Stimulated activated CD4-positive, alpha-beta T cell treated with anti-CD3 and anti-CD28 coated beads, Interleukin-1b, Interleukin-23, amount 100 ng/mL, for 4 hours (primary cell): Measurements from ENCODE around the gene C3AR1.
"Not testable (repeated sequence)": the region's sequence is repeated elsewhere in the genome, so short reads cannot be mapped to it uniquely, and the experiment has no call there.

ENCODE experiments used
- DNase-seq, 2 donors: peaks; one replicate each; pipeline ENCODE4 v3.0.0-alpha.2; 2020; ENCODE audit warnings: low read depth in 2 of 2

The C3AR1 gene

GRCh38 chr12:8065991-8066594 lies at the start of gene C3AR1:
TSS of gene C3AR1 (minus strand) at chr12:8066359. CDS start at chr12:8060185, 6,174 bp downstream.
- no peak for DNase-seq

DNA sequence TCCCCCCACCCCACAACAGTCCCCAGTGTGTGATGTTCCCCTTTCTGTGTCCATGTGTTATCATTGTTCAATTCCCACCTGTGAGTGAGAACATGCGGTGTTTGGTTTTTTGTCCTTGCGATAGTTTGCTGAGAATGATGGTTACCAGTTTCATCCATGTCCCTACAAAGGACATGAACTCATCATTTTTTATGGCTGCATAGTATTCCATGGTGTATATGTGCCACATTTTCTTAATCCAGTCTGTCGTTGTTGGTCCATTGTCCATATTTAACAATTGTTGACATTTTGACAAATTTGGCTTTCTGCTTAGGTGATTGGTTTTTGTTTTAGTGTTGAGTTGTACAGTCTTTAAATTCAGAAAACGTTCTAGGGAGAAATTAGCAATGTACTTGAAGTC lies 47.0 kb upstream of the C3AR1 start:
- DNase-seq: not testable (repeated sequence)

- peak; percentile 63 to 70 for DNase-seq
Observed at GRCh38 chr12:8108808-8109398, 42.7 kb upstream of the C3AR1 start.

DNA sequence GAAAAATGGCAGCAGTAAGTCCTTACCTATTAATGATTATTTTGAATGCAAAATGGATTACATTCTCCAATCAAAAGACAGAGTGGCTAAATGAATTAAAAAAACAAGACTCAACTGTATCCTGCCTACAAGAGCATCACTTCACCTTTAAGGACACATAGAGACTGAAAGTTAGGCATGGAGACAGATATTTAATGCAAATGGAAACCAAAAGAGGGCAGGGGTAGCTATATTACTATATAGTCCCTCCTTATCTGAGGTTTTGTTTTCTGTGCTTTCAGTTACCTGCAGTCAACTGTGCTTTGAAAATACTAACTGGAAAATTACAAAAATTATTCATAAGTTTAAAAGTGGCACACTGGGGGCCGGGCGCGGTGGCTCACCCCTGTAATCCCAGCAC lies 33.1 kb upstream of the C3AR1 start:
- no peak for DNase-seq

DNA sequence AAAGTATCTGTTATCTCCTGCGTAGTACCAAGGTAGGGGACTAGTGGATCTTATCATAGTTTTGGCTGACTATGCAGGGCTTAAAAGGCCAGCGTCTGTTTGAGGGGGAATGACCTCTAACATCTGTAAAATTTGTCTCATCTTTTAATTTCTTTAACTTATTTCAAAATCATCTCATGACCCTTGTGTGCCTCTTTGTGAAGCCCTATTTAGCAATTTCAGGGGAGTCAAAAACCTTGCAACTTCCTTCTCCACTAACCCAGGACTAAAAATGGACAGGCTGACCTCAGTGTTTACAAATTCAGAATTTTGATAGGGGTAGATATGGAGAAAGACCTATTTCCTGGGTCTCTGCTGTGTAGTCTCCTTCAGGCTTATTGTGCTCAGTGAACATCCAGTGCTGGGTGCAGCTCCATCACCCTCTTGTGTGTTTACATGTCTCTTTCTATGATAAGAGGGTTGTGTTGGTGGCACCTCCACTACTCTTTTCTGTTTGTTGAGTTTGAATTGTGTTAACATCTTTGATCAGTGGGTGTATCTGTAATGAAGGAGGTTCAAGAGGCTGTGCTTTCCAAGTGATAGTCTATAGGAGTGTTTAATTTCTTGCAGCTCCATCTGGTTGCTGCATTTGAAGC lies 30.2 kb upstream of the C3AR1 start:
- no peak for DNase-seq

DNA sequence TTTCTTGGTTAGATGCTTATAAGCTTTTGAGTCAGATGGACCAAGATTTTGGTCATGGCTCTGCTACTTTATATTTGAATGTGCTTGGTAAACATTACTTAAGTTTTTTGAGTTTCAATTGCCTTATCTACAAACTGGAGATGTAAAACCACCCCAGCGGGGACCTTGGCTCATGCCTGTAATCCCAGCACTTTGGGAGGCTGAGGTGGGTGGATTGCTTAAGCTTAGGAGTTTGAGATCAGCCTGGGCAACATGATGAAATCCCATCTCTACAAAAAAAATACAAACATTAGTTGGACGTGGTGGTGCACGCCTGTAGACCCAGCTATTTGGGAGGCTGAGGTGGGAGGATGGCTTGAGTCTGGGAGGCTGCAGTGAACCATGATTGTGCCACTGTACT lies 27.1 kb upstream of the C3AR1 start:
- no peak for DNase-seq

GRCh38 chr12:8089716-8090115 lies 23.6 kb upstream of the C3AR1 start:
- no peak for DNase-seq

DNA sequence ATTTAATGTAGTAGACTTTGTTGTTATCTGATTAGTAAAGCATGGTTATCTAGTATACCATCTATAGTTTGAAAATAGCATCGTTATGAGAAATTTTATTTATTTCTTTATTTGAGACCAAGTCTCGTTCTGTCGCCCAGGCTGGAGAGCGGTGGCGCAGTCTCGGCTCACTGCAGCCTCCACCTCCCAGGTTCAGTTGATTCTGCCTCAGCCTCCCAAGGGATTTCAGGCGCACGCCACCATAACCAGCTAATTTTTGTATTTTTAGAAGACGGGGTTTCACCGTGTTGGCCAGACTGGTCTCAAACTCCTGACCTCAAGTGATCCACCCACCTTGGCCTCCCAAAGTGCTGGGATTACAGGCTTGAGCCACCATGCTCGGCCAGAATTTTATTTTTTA lies 23.1 kb upstream of the C3AR1 start:
- not testable (repeated sequence) for DNase-seq

DNA sequence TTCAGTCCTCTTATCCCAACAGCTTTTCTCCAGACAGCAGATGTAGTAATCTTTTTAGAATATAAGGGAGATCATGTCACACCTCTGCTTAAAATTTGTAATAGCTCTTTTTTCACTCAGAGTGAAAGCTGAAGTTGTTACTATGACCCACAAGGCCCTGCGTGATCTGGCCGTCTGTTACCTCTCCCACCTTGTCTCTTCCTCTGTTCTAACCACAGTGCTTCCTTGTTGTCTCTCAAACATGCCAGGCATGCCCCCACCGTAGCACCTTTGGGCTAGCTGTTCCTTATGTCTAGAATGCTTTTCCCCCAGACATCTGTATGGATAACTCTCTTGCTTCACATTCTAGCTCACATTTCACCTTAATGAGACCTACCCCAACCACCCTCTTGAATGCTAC lies 22.4 kb upstream of the C3AR1 start:
- DNase-seq: no peak

DNA sequence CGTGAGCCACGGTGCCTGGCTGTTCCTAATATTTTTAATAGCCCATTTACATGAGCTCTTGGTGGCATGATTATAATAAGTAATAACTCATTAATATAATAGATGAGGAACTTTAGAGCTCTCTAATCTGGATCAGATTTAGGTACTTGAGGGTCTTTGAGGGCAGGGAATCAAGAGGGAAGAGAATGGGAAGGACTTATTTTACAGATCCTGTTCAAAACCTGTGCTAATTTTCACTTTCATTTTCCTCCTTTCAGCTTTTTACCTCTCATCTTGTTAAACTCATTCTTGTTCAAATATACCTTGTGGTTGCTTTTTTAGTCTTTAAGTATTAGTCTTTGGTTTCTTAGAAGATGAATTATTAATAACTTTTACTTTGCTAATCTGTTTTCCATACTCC lies 21.5 kb upstream of the C3AR1 start:
- no peak for DNase-seq

- DNase-seq: peak in 1 of 2 donors; percentile 34
Observed at GRCh38 chr12:8084351-8084750, 18.2 kb upstream of the C3AR1 start.

GRCh38 chr12:8082808-8083100 lies 16.6 kb upstream of the C3AR1 start:
- DNase-seq: no peak

DNA sequence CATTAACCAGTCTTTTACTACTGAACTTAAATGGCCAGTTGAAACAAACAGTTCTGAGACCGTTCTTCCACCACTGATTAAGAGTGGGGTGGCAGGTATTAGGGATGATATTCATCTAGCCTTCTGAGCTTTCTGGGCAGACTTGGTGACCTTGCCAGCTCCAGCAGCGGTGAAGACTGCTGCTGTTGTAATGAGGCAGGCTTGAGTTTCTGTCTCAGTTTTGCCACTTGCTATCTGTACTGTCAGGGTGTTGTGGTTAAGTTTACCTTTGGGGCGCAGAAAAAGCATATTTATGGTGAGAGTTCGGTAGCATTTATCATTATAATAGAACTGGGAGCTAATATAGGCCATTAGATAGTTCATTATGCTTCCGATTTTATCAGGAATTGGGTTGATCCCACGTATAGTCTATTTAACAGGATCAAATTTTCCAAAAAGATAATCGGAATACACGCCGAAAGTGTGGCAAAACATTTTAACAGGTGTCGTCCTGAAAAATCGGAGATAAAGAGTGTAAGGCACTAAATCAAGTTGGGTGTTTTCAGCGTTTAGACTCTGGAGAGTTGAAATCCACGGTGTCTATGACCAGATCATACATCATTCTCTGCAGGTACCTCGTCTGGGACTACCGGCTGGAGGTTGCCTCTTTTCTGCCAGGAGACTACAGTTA lies 15.2 kb upstream of the C3AR1 start:
- no peak for DNase-seq

GRCh38 chr12:8080120-8080519 lies 14.0 kb upstream of the C3AR1 start:
- no peak for DNase-seq

GRCh38 chr12:8078916-8079315 lies 12.8 kb upstream of the C3AR1 start:
- DNase-seq: no peak

- DNase-seq: peak; percentile 23 to 49
Observed at GRCh38 chr12:8078398-8078797, 12.2 kb upstream of the C3AR1 start.

DNA sequence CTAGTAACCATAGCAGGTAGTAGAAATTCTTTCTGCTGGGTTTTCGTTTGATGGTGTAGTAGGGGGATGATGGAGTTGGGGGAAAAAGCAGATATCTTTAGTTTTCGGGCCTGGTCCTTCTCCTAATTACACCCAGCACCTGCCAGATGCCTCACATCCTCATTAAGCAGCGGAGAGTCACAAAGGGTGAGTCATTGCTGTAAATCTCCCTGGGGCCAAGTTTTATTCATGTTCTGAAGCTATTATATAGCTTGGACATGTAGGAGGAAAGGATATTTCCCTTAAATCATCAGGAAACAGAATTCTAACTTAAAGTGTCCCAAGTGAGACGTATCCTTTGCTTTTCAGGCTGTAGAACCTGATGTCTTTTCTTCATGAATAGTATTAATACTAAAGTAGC lies 11.0 kb upstream of the C3AR1 start:
- no peak for DNase-seq

GRCh38 chr12:8076366-8076765 lies 10.2 kb upstream of the C3AR1 start:
- no peak for DNase-seq

DNA sequence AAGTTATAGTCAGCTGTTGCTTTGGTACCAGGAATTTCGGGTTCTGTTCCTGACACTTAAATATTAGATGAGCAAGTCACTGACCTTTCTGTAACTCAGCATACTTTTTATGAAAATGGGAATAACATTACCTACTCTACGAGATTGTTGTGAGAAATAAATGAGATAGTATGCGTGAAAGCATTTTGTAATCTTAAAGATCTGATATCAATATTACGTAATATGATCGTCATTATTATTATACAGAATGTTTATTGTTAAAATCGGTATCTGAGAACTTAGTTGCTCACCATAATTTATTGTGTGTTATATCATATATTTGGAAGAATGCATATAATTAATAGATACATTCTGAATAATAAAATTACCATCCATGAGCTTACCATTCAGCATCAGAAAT lies 9.8 kb upstream of the C3AR1 start:
- no peak for DNase-seq

DNA sequence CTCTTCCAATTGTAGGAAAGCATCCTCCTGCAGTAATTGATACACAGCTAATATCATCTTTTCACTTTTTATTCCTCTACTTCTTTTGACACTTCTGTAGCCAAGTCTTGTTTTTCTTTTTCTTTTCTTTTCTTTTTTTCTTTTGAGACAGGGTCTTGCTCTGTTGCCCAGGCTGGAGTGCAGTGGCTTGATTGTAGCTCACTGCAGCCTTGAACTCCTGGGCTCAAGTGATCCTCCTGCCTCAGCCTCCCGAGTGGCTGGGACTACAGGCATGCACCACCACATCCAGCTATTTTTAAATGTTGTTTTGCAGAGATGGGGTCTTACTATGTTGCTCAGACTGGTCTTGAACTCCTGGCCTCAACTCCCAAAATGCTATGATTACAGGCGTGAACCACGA lies 5.7 kb upstream of the C3AR1 start:
- not testable (repeated sequence) for DNase-seq

- DNase-seq: no peak
Observed at GRCh38 chr12:8069582-8069981, 3.4 kb upstream of the C3AR1 start.

DNA sequence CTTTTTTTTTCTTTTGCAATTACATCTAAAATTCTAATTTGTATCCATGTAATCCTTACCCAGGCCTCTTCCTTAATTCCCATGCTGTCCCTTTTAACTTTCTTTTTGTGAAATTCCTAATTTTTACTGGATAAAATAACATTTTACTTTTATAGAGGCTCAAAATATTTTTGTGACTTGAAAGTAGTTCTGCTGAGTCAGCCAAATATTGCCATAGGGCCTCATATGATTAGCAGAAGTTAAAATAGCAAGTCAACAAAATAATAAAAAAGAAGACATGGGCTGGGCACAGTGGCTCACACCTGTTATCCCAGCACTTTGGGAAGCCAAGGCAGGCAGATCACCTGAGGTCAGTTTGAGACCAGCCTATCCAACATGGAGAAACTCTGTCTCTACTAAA lies 2.0 kb downstream of the C3AR1 start:
- no peak for DNase-seq

DNA sequence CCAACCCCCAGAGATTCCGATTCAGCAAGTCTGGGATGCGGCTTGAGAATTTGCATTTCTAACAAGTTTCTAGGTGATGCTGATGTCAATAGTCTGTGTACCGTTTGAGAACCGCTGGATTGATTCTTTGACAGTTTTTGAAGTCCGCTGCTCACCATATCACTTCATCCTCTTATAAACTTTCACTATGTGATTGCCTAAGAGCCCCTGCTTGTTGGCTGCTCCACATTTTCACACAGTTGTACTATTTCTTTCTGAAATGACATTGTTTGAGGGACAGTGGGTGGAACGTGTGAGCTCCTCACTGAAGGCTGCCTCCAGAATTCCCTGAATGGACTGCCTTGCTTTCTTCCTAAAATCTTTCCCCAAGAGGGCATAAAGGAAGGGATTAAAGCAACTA lies 7.7 kb downstream of the C3AR1 start:
- DNase-seq: no peak
